Measurements from ENCODE around the gene CEP128.

Gene CEP128

DNA sequence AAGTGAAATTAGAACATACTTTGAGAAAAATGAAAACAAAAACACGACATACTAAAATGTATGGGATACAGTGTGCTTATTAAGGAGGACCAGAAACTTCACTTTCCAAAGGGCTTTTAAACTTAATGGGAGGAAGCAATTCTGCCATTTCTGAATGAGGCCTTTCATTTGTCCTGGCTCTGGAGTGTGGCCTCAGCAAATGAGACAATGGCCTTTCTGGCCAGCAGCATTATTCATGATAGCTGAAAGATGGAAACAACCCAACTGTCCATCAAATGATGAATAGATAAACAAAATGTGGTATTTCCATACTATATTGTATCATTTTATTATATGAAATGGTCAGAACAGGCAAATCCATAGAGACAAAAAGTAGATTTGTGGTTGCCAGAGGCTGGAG lies 338.6 kb downstream of the CEP128 start:
- DNase-seq: no peak

DNA sequence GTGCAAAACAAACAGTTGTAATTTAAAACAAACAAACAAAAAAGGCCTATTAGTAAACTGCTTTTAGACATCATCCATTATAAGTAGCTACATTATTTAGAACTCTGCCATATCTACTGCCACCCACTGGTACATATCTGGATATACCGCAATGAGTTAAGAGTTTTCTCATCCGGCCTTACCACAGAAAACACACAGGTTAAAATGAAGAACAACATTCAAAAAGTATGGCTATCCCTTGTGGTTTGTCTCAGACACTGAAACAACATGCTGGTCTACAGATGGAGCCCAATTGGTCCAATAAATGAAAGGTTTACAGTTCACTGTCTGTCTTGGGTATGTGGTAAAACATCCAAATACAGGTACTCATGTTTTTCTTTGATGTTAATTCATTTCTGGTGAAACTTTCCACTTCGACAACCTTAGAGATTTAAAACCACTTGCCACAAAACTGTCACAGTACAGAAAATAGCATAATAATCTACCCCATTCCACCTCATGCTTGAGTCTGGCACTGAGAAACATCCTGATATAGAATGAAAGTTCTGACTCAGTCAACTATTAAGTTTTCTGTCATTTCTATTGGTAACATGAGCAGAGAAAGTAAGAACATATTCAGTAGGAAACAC lies 354.3 kb downstream of the CEP128 start:
- DNase-seq: peak in 1 of 2 experiments; percentile 8

- DNase-seq: no peak
These were observed 355.4 kb downstream of the CEP128 start for GRCh38 chr14:80586131-80586530.

GRCh38 chr14:80585506-80585835 lies 356.1 kb downstream of the CEP128 start:
- DNase-seq: no peak

- DNase-seq: no peak
These were observed 356.6 kb downstream of the CEP128 start for GRCh38 chr14:80584744-80585505.

DNA sequence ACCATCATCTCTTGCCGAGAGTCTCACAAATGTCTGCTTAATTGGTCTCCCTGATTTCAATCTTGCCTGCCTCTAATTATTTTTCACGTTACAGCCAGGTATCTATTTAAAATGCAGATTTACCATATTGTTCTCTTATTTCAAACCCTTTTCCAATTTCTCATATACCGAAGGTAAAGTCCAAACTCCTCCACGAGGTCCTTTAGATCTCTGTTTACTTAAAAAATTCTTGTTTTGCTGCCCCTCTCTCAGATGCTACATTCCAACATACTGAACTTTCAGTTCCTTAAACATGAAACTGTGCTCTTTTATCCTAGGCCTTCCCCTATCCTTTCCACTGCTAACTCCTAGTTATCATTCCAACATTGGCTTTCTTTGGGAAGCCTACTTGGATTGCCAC lies 363.9 kb downstream of the CEP128 start:
- DNase-seq: no peak

DNA sequence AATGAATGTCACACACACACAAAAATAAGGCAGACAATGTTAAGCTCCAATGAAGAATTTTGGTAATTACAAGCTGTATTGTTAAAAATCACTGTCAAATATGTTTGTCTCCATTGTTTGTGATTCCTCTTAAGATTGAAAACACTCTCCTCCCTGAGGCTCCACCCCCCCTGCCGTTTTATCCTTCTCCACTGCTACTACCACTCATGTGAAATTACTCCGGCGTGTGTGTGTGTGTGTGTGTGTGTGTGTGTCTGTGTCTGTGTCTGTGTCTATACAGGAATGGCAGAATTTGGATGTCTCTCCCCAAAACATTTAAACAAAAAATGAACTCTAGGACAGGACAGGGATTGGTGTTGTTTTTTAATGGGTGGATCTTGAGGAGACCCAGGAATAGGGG lies 365.1 kb downstream of the CEP128 start:
- DNase-seq: no peak

DNA sequence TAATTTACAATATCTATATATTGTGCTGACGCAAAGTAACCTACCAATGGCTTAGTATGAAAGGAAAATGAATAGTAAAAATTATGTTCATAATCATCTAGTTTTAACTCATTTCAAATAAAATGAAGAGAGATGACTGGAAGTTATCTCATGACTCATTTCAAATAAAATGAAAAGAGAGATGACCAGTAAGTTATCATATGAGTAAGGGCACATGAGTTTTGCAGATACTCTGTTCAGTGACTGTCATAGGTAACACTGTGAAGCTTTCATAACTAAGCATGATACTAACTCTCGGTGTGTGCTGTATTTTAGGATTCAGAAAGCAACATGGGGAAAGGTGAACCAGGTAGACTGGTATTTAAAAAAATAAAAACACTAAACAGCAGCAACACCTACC lies 365.8 kb downstream of the CEP128 start:
- no peak for DNase-seq

DNA sequence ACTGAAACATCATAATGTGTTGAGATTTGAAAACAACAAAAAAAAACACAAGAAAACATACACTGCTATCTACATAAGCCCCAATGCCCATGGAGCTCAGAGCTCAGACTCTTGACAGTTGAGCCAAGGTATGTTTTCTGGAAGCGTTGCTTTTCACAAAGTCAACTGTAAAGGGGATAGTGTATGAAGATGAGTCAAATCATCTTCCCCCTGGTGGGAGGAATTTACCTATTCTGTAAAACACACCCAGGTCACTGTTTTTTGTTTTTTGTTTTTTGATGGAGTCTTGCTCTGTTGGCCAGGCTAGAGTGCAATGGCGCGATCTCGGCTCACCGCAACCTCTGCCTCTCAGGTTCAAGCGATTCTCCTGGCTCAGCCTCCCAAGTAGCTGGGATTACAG lies 368.9 kb downstream of the CEP128 start:
- no peak for DNase-seq

GRCh38 chr14:80570930-80571298 lies 370.6 kb downstream of the CEP128 start:
- no peak for DNase-seq

DNA sequence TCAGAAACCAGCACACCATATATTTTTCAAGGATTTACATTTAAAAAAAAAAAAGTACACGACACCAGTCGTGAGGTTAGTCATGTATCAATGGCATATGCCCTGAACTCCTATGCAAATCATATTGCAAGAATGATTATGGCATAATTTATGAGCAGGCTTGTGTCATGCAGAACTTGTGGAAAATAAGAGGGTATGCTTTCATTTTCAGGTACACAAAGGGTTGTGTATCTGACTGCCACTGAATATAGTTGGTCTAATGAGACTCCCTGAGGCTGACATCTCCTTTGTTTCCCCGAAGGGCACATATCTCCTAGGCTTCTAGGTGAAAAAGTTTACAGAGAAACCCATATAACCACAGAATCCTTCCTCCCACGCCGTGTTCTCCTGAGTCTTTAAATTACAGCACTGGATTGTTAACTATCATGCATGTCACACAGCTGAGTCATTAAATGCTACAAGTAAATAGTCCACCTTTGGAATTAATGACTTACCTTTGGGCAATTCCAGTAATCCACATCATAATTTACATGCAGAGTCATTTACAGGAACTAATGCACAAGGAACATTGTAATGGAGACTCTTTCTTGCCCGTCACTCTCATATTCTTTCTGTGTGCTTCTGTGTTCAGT lies 373.5 kb downstream of the CEP128 start:
- no peak for DNase-seq

GRCh38 chr14:80565001-80565400 lies 376.5 kb downstream of the CEP128 start:
- DNase-seq: no peak

DNA sequence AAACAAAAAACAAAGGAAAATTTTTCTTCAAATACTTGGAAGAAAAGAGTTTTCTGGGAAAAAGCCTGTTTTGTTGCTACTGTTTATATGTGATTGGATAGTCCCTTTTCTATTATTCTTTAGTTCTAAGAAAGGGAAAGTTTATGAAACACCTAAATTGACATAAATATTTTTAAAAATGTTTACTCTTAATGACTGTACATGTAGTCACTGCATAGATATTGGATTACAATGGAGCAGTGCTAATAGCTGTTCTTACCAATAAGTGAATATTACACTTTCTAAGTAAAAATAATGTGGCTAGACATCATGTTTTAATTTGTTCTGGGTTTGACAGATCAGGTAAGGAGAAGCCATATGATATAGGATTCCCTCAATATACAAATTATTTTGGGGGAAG lies 377.5 kb downstream of the CEP128 start:
- no peak for DNase-seq

DNA sequence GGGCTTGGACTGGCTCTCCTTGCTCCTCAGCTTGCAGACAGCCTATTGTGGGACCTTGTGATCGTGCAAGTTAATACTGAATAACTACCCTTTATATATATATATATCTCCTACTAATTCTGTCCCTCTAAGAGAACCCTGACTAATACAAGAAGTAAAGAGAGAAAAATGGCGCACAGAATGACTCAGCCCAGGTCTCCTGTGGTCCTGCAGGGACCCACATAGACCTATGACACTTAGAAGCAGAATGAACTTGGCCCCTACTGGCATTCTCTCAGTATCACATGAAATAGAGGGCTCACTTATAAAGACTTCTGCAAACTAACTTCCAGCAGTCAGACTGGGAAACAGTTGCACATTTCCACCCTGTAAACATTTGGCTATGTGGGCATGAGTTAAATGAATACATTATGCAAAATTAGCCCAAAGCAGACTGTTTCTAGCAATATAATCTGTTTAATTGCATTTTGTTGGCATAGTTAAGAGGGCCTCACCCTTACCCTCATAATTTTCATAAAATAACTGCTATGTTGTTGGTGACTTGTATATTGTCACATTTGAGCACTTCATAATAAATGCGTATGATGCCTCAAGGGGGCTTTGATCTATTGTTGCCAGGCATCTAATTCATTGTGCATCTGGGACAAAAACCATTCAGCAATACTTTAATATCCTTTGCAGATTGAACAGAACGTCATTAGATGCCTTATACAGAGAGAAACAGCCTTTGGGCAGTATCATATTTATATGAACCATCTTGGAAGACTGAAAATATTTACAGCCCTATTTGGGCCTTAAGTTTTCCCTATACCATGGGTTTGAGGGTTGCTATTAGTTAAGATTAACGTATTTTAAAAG lies 380.5 kb downstream of the CEP128 start:
- DNase-seq: no peak

DNA sequence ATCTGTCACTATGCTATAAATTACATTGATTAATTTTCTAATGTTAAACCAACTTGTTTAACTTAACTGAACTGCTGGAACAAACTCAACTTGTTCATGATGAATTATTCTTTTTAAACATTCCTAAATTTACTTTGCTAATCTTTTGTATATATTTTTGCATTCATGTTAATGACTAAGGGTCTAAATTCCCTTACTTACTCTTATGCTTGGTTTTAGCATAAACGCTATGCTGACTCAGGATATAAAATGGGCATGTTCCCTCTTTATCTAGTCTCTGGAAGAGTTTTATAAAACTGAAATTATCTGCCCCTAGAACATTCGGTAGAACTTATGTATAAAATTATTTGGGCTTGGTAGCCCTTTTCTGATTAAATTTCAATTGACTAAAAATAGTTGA lies 387.4 kb downstream of the CEP128 start:
- DNase-seq: no peak

DNA sequence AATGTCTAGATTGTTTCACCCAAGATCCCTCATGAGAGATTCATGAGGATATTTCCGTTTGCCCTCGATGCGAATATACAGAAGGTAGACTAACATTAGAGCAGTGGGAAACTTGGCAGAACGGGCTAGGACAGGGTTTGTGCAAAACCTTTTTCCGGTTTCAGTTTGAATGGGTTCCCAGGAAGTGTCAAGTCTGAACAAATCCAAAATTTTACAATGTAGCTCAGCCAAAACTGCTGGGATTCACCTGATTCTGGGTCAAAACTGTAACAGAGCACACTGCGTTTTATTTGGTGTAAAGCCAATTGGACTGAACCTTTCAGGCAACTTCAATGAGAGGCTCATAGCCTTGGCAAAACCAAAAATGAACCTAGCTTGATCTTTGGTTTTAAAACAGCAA lies 392.4 kb downstream of the CEP128 start:
- no peak for DNase-seq

DNA sequence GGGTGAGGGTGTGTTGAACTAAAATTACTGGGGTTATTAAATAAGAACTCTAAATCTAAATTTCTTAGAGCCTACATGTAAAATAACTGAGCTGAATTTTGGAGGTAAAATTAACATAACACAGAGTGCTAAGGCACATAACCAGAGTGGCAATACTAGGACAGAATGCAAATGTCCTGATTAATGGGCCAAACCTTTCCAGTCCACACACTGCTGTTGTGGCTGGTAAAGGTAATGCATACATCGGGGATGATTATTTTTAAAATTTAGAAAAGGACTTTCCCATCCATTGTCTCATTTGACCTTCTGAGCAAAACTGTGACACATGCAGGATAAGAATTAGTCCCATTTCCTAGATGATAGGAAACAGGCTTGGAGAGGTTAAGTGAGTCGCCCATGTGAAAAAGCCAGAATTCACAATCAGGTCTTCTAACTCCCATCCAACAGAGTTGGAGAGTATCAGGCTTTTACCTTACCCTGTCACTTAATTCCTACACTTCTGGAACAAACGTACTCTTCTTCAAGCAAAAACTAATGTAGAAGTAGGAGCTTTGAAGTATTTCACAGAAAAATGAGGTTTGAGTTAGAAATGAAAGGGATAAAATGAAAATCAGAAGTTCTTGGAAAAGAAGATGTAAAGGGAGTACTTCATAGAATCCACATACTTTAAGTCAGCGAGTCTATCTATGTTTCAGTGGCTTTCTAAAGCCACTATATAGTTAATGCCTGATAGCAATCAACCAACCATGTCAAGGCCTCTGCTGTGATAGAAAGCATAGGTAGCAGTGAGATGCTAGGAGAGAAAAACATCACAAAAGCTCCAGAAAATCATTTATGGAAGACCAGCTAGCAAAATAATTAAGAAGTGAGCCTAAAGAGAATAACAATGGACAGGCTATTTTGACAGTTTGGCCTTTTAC lies 395.3 kb downstream of the CEP128 start:
- no peak for DNase-seq

DNA sequence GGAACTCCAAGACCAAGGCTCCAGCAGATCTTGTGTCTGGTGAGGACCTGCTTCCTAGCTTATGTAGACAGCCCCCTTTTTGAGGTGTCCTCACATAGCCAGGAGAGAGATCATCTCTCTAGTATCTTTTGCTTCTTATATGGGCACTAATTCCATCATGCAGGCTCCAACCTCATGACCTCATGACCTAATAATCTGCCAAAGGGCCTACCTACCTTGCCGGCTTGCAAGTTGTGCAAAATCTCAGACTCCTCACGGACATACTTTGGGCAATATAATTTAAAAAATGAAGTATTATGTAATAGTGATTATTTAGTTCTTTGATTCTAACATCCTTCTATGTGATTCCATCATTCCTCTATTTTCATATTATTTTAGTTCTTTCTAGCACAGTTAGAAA lies 397.2 kb downstream of the CEP128 start:
- no peak for DNase-seq

DNA sequence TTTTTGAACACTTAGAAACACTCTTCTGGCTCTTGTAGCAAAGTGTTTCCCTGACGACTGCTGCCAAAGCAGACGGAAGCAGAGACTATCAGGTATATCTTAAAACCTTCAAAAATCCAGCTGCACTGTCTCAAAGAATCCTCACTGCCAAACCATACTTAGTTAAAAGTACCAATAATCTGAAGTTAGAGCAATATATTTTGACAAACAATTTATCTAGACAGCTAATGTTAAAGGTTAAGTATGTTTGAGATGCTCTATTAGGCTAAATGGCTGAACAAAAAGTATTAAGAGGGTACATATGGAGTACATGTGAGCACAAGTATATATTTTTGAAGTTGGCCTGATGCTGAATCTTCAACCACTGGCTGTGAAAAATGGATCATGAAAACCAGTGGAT lies 398.3 kb downstream of the CEP128 start:
- DNase-seq: no peak

GRCh38 chr14:80538633-80539375 lies 402.7 kb downstream of the CEP128 start:
- DNase-seq: peak; percentile 3 to 8

DNA sequence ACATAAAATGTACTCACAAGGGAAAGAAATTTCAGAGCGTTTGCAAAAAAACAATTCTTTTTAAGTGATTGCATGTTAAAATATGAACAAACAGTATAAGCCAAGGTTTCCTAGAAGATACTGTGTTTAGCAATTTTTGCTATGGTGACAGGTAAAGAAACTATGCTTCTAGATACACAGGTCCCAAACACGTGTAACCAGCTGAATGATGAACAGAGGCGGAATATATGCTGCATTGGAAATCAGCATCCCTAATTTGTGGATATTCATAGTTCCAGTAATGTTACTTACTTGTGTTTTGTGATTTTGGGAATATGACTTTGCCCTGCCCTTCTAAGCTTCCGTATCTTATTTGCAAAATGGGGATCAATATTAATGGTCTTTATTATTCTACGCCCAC lies 403.9 kb downstream of the CEP128 start:
- no peak for DNase-seq

GRCh38 chr14:80536456-80536855 lies 405.1 kb downstream of the CEP128 start:
- peak; percentile 70 to 71 for DNase-seq
